T-cell (primary cell): Measurements from ENCODE around the gene TMED10. TPM values are rescaled to one million over a fixed set of nuclear protein-coding genes. Genes with fewer than 3 reads are reported as not detected.
A peak's percentile ranks its signal among the peaks of the same experiment; 100 is the strongest.

Experiments
- ATAC-seq, 4 experiments: fragments of 200-7000 bp in 3 of 4; fragments of 150-1000 bp in 1 of 4; cut with Tn5 transposase; replicated peaks in 1 of 4; 1 replicate in 3 of 4; 2 replicates in 1 of 4; pipeline ENCODE4 v1.10.0; 2021; ENCODE audit warnings: moderate library complexity in 3 of 4, mild to moderate bottlenecking in 2 of 4, moderate number of reproducible peaks in 1 of 4
- CTCF ChIA-PET, 2 donors: fragments of 300-600 bp; sonication (Branson Sonifier 250); formaldehyde crosslinking; loops; one replicate each; lab custom pipeline; 2022; ENCODE audit warnings: antibody characterized with exemption in 2 of 2; lab: Charles Lee
- POLR2A ChIA-PET, 2 donors: fragments of 300-600 bp; sonication (Branson Sonifier 250); formaldehyde crosslinking; loops; one replicate each; lab custom pipeline; 2022; ENCODE audit warnings: antibody characterized with exemption in 2 of 2; lab: Charles Lee
- DNase-seq, 35 experiments: peaks; one replicate each; pipeline versions ENCODE4 v3.0.0 to v3.0.0-alpha.2; 2013 to 2023
- H3K27ac ChIP-seq: one replicate; pipeline ENCODE4 v1.5.1; 2013; ENCODE audit warnings: low read length
- H3K27me3 ChIP-seq, 2 experiments: replicated peaks in 1 of 2; 1 replicate in 1 of 2; 2 replicates in 1 of 2; pipeline versions ENCODE4 v1.6.1 to v1.7.0; 2013; ENCODE audit warnings: low read length in 1 of 2, mixed read lengths in 1 of 2; ENCODE audit not compliant: control insufficient read depth in 2 of 2, insufficient read depth in 2 of 2; ENCODE audit errors: extremely low read depth in 1 of 2
- H3K36me3 ChIP-seq, 2 donors: 1 replicate in 1 of 2; 2 replicates in 1 of 2; pipeline versions ENCODE4 v1.6.1 to v1.7.0; 2013; ENCODE audit warnings: low read length in 1 of 2; ENCODE audit not compliant: control insufficient read depth in 2 of 2, insufficient read depth in 1 of 2; ENCODE audit errors: extremely low read depth in 1 of 2
- H3K4me1 ChIP-seq, 2 experiments: 1 replicate in 1 of 2; 2 replicates in 1 of 2; pipeline versions ENCODE4 v1.6.1 to v1.7.0; 2013; ENCODE audit warnings: low read length in 2 of 2, mixed read lengths in 1 of 2; ENCODE audit not compliant: insufficient read depth in 2 of 2, control insufficient read depth in 1 of 2; ENCODE audit errors: extremely low read depth in 1 of 2
- H3K4me3 ChIP-seq, 2 donors: 1 replicate in 1 of 2; 2 replicates in 1 of 2; pipeline versions ENCODE4 v1.5.1 to v1.7.0; 2013; ENCODE audit warnings: mild to moderate bottlenecking in 2 of 2, low read length in 1 of 2, moderate library complexity in 1 of 2; ENCODE audit not compliant: control insufficient read depth in 1 of 2; ENCODE audit errors: extremely low read depth in 1 of 2
- H3K9me3 ChIP-seq: 2 replicates; pipeline ENCODE4 v1.7.0; 2013
- H3K27ac Mint-ChIP-seq, 2 donors: one replicate each; pipeline ENCODE4 v1.8.0; 2020 to 2021; ENCODE audit warnings: mild to moderate bottlenecking in 2 of 2, mixed read lengths in 2 of 2
- H3K27me3 Mint-ChIP-seq, 2 donors: one replicate each; pipeline ENCODE4 v1.8.0; 2021 to 2022; ENCODE audit warnings: mixed read lengths in 2 of 2
- H3K36me3 Mint-ChIP-seq: one replicate; pipeline ENCODE4 v1.8.0; 2021; ENCODE audit warnings: mixed read lengths
- H3K4me1 Mint-ChIP-seq, 3 donors: one replicate each; pipeline ENCODE4 v1.8.0; 2020 to 2022; ENCODE audit warnings: mixed read lengths in 3 of 3, mild to moderate bottlenecking in 1 of 3
- H3K4me3 Mint-ChIP-seq, 3 donors: one replicate each; pipeline ENCODE4 v1.8.0; 2020 to 2022; ENCODE audit warnings: mild to moderate bottlenecking in 3 of 3, mixed read lengths in 3 of 3, moderate library complexity in 3 of 3
- H3K9me3 Mint-ChIP-seq, 3 donors: one replicate each; pipeline ENCODE4 v1.8.0; 2020 to 2022; ENCODE audit warnings: mixed read lengths in 3 of 3
- WGBS: methylation state at CpG from one replicate; pipeline ENCODE4 v1.1.5; 2013; ENCODE audit warnings: missing lambda C conversion rate; ENCODE audit not compliant: insufficient coverage; 5-methylcytosine and 5-hydroxymethylcytosine counted together
- total RNA-seq, 35 experiments: library from RNA in 6 of 35; stranded (reverse) in 6 of 35; fragments of 120-200 nt in 1 of 35; gene quantifications; one replicate each; pipeline versions ENCODE4 v1.2.1 to v1.2.4 and lab custom pipeline; 2013 to 2026

Gene TMED10
- total RNA-seq, 5 donors from 2014 or later (not counting 1 experiment from before 2014, with no cell fraction given): 143 to 193 (median 151) TPM

GRCh38 chr14:75094896-75095295 is 81.5 kb downstream of the TMED10 start:
- no peaks in the 10 kb centered on the region for H3K27me3 ChIP-seq
- DNase-seq: no peak
- no peak overlapping the region for H3K27ac ChIP-seq
- ChIA-PET CTCF (no interaction called here), POLR2A (no interaction called here)
- Mint-ChIP-seq H3K27me3 (no peaks in the 10 kb centered on the region), H3K4me3 (no peak overlapping the region), H3K27ac (no peak overlapping the region), H3K4me1 (peaks cover 0 to 9% (median 0%) of the 10 kb centered on the region in 3 donors), H3K9me3 (no peaks in the 10 kb centered on the region), H3K36me3 (peaks cover 59% of the 10 kb centered on the region)
- WGBS: no CpG with 5 or more reads among the region's 3 CpGs
- no peaks in the 10 kb centered on the region for H3K4me1 ChIP-seq
- ATAC-seq: no peak
- peaks cover 14 to 73% of the 10 kb centered on the region in 2 donors for H3K36me3 ChIP-seq
- no peaks in the 10 kb centered on the region for H3K9me3 ChIP-seq
- no peak overlapping the region for H3K4me3 ChIP-seq

GRCh38 chr14:75092698-75093097 is 83.7 kb downstream of the TMED10 start:
- no peaks in the 10 kb centered on the region for H3K4me1 ChIP-seq
- POLR2A ChIA-PET: interaction anchor here in 1 of 2 donors (0.5 kb wide), 1 partner anchor 66 kb away, joined by 11 read pairs; no protein-coding TSS in a partner anchor
- CTCF ChIA-PET: no interaction called here
- WGBS: 100% methylated on average over 1 of the region's 2 CpGs
- peaks cover 8 to 67% of the 10 kb centered on the region in 2 donors for H3K36me3 ChIP-seq
- Mint-ChIP-seq H3K27ac (no peak overlapping the region), H3K27me3 (no peaks in the 10 kb centered on the region), H3K4me3 (no peak overlapping the region), H3K4me1 (peaks cover 0 to 3% (median 0%) of the 10 kb centered on the region in 3 donors), H3K9me3 (no peaks in the 10 kb centered on the region), H3K36me3 (peaks cover 46% of the 10 kb centered on the region)
- H3K27ac ChIP-seq: no peak overlapping the region
- DNase-seq (no peak), ATAC-seq (no peak)
- no peak overlapping the region for H3K4me3 ChIP-seq
- H3K27me3 ChIP-seq: no peaks in the 10 kb centered on the region
- no peaks in the 10 kb centered on the region for H3K9me3 ChIP-seq

- no peaks in the 10 kb centered on the region for H3K4me1 Mint-ChIP-seq
- H3K27ac Mint-ChIP-seq: no peak overlapping the region
- ChIA-PET CTCF (no interaction called here), POLR2A (no interaction called here)
- H3K36me3 Mint-ChIP-seq: peaks cover 49% of the 10 kb centered on the region
- DNase-seq (no peak), ATAC-seq (no peak)
- WGBS: 96% methylated on average over 3 of the region's 8 CpGs
- Histone ChIP-seq H3K27me3 (no peaks in the 10 kb centered on the region), H3K4me3 (no peak overlapping the region), H3K36me3 (peaks cover under 1 to 66% of the 10 kb centered on the region in 2 donors), H3K4me1 (no peaks in the 10 kb centered on the region), H3K9me3 (no peaks in the 10 kb centered on the region), H3K27ac (no peak overlapping the region)
- no peak overlapping the region for H3K4me3 Mint-ChIP-seq
- H3K9me3 Mint-ChIP-seq: no peaks in the 10 kb centered on the region
- H3K27me3 Mint-ChIP-seq: no peaks in the 10 kb centered on the region
Measured at GRCh38 chr14:75091251-75091650, 85.2 kb downstream of the TMED10 start.

DNA sequence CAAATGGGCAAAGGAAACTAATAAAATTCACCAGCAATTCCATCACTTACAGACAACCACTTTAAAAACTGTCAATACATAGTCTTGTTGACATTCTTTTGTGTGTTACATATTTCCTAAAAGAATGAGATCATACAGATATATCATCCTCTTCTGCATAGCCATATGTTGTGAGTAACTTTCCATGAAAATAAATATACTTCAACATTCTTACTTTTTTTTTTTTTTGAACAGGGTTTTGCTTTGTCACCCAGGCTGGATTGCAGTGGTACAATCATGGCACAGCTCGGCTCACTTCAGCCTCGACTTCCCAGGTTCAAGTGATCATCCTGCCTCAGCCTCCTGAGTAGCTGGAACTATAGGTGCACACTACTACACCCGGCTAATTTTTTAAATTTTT is 86.1 kb downstream of the TMED10 start:
- no peak for ATAC-seq
- no peak overlapping the region for H3K4me3 ChIP-seq
- Mint-ChIP-seq H3K4me3 (no peak overlapping the region), H3K36me3 (peaks cover 47% of the 10 kb centered on the region), H3K9me3 (no peaks in the 10 kb centered on the region), H3K27me3 (no peaks in the 10 kb centered on the region), H3K4me1 (no peaks in the 10 kb centered on the region), H3K27ac (peak overlapping the region in 1 of 2 donors; percentile 16)
- peaks cover 0 to 64% of the 10 kb centered on the region in 2 donors for H3K36me3 ChIP-seq
- no peaks in the 10 kb centered on the region for H3K27me3 ChIP-seq
- DNase-seq: no peak
- ChIA-PET CTCF (interaction anchor here in 1 of 2 donors (0.7 to 2.5 kb wide), 2 partner anchors 36 to 229 kb away, joined by 3 to 30 read pairs; no protein-coding TSS in a partner anchor), POLR2A (no interaction called here)
- H3K9me3 ChIP-seq: no peaks in the 10 kb centered on the region
- no peak overlapping the region for H3K27ac ChIP-seq
- 95% methylated on average over 3 of the region's 3 CpGs for WGBS
- H3K4me1 ChIP-seq: no peaks in the 10 kb centered on the region

- 100% methylated on average over 3 of the region's 7 CpGs for WGBS
- peaks cover 46% of the 10 kb centered on the region for H3K36me3 Mint-ChIP-seq
- DNase-seq: peak in 27 of 35 experiments; percentile 1 to 71 (median 24)
- H3K27me3 Mint-ChIP-seq: no peaks in the 10 kb centered on the region
- peak in 3 of 4 experiments; percentile 63 to 68 (median 68) for ATAC-seq
- no peak overlapping the region for H3K27ac ChIP-seq
- no peaks in the 10 kb centered on the region for H3K27me3 ChIP-seq
- H3K4me3 Mint-ChIP-seq: no peak overlapping the region
- H3K27ac Mint-ChIP-seq: no peak overlapping the region
- no peaks in the 10 kb centered on the region for H3K9me3 Mint-ChIP-seq
- H3K4me3 ChIP-seq: no peak overlapping the region
- H3K4me1 ChIP-seq: no peaks in the 10 kb centered on the region
- H3K4me1 Mint-ChIP-seq: no peaks in the 10 kb centered on the region
- ChIA-PET POLR2A (no interaction called here), CTCF (interaction anchor here (0.5 to 2.5 kb wide), 18 partner anchors 8 to 480 kb away, joined by 3 to 30 read pairs (median 4); partner anchors contain the start of gene ACYP1 (in 1 of the 2))
- peaks cover 7 to 64% of the 10 kb centered on the region in 2 donors for H3K36me3 ChIP-seq
- no peaks in the 10 kb centered on the region for H3K9me3 ChIP-seq
Measured at GRCh38 chr14:75088566-75089373, 87.6 kb downstream of the TMED10 start.

GRCh38 chr14:75088153-75088552 is 88.3 kb downstream of the TMED10 start:
- 95% methylated on average over 2 of the region's 2 CpGs for WGBS
- no peak overlapping the region for H3K27ac Mint-ChIP-seq
- H3K27me3 Mint-ChIP-seq: no peaks in the 10 kb centered on the region
- peaks cover 9 to 70% of the 10 kb centered on the region in 2 donors for H3K36me3 ChIP-seq
- no peak overlapping the region for H3K4me3 ChIP-seq
- H3K4me3 Mint-ChIP-seq: no peak overlapping the region
- H3K27me3 ChIP-seq: no peaks in the 10 kb centered on the region
- H3K27ac ChIP-seq: no peak overlapping the region
- H3K36me3 Mint-ChIP-seq: peaks cover 45% of the 10 kb centered on the region
- ATAC-seq: peak in 1 of 4 experiments; percentile 18
- no peaks in the 10 kb centered on the region for H3K4me1 ChIP-seq
- H3K9me3 Mint-ChIP-seq: no peaks in the 10 kb centered on the region
- ChIA-PET POLR2A (no interaction called here), CTCF (interaction anchor here (0.6 to 2.5 kb wide), 16 partner anchors 8 to 479 kb away, joined by 3 to 30 read pairs (median 4); partner anchors contain the start of gene ACYP1 (in 1 of the 2))
- no peak for DNase-seq
- H3K4me1 Mint-ChIP-seq: no peaks in the 10 kb centered on the region
- H3K9me3 ChIP-seq: no peaks in the 10 kb centered on the region
